ENCODE data around the gene ZNF79.

GRCh38 chr9:127388856-127389238 is 35.3 kb upstream of the ZNF79 start:
- TF ChIP-seq CTCF (IDR thresholded peaks at IDR 0.05) (no peak), POLR2A (IDR thresholded peaks at IDR 0.05) (no peak), POLR2AphosphoS5 (IDR thresholded peaks at IDR 0.05) (no peak), EP300 (IDR thresholded peaks at IDR 0.05) (no peak)

Measured in suprapubic skin (tissue), 4 donors.